Cardiac septum (tissue), 1 donor: Measurements from ENCODE around the gene RAPGEF1. TPM values are rescaled to one million over a fixed set of nuclear protein-coding genes. Genes with fewer than 3 reads are reported as not detected.
A peak's percentile ranks its signal among the peaks of the same experiment; 100 is the strongest.

Experiments used
- DNase-seq: peaks from one replicate; pipeline ENCODE4 v3.0.0-alpha.2; 2020; ENCODE audit warnings: low spot score
- intact Hi-C: fragments of 100-400 bp; cut with DNase I; formaldehyde crosslinking; loops from one replicate; pipeline ENCODE4 v1.14.0; 2022
- total RNA-seq: library from RNA; stranded (reverse); fragmentation: NEBNext Ultra II Directional; extraction: Animal tissue kit (Norgen Biotek cat#: 25700); gene quantifications from one replicate; pipeline ENCODE4 v1.2.1, GENCODE V29; 2021
- donor health status: DM: no; HTN: no; CAD: no.

Gene RAPGEF1
- total RNA-seq, 1 donor from 2014 or later: 115 TPM

DNA sequence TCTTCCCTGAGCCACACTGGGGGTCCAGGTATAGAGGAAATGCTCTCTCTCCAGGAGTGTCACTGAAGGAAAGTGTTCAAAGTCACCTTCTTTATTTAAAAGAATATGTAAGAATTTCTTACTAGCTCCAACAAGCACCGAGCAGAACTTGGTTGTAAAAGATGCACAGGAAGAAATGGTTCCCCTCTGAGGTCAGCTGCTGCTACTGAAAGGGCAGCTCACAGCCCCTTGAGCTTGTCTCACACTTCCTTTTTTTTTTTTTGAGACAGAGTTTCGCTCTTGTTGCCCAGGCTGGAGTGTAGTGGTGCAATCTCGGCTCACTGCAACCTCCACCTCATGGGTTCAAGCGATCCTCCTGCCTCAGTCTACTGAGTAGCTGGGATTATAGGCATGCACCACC lies 117.4 kb downstream of the RAPGEF1 start:
- no peak for DNase-seq
- intact Hi-C loops: no loop called here

DNA sequence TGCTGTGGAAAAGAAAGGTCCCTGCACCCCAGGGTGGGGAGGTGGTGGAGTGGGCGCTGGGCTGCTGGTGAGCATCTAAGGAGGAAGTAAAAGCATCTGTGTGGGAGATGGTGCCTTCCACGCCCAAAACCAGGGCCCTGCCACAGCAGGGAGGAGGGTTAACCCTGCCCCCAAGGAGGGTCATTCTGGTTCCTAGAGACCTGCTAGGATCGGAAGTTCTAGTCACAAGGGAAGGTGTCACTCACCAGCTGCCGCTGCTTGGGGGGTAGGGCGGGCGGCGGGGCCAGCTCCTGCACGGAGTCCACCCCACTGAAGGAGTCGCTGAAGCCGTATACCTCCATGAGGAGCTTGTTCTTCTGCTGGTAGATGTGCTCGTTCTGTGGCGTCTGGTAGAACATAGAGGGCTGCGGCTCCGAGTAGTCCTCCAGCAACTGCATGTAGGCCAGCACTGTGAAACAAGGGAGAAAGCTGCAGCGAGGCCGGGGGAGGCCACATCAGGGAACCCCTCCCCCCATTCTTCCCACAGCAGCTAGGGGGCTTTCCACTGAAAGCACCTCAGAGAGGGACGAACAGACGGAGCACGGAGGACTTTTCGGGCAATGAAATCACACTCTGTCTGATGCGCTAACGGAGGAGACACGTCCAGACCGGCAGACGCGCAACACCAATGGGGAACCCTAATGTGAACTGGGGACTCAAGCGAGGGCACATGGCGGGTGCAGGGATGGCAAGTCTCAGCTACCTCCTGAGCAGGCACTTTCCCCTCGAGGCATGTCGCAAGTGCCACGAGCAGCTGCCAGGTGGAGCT lies 118.1 kb downstream of the RAPGEF1 start:
- intact Hi-C loops: no loop called here

DNA sequence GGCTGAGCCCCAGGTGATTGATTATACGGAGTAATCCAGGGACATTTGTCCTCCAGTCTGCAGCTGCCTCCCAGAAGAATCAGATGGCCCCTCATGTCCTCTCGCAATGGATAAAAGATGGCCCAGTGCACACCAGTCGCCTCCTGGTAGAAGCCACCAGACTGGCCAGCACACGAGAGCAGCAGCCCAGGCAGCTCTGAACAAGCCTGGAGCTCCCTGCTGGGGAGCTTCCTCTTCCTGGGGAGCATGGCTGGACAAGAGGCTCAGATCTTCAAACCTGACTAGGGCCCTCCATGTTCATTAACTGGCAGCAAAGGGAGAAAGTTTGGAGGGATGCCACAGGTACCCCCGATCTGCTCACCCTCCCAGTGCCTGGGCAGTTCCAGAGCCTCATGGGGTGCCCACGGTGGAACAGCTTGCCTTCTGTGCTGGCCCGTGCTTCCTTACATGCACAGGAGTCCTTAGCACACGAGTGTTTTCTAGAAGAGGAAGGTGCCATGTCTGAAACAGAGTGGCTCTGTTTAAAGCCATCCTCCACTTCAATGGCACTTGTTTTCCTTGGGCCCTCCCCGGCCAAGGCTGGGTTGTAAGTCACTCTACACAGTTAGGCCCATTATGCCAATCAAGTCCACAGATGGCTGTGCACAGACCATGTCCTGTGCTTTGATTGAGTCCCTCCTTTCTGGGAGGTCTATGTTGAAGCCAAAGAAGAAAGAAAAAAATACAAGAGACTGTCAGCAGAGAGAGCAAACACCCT lies 118.9 kb downstream of the RAPGEF1 start:
- intact Hi-C loops: no loop called here
- DNase-seq: no peak

More for the DNA sequence above, 118.1 kb downstream of the RAPGEF1 start:
- no peak for DNase-seq

DNA sequence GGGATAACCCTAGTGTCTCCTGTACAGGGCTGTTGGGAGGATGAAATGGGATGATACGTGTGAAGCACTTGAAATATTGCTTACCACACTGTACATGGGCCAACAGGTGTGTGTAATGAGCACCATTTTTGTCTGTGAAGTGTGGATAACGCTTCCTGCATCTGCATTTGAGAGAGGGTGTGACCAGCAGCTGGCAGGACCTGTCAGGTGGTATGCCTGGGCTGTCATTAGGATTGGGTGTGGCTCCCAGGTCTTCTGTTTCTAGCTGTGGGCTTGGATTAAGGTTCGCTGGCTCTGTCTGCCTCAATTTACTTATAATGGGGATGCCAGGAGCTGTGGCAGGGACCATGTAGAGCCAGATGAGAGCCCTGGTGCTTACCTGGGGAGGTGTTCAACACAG lies 120.2 kb downstream of the RAPGEF1 start:
- no peak for DNase-seq
- intact Hi-C loops: loop anchor here (5.0 kb wide), 2 partner anchors 48 to 118 kb away; no protein-coding TSS in a partner anchor

DNA sequence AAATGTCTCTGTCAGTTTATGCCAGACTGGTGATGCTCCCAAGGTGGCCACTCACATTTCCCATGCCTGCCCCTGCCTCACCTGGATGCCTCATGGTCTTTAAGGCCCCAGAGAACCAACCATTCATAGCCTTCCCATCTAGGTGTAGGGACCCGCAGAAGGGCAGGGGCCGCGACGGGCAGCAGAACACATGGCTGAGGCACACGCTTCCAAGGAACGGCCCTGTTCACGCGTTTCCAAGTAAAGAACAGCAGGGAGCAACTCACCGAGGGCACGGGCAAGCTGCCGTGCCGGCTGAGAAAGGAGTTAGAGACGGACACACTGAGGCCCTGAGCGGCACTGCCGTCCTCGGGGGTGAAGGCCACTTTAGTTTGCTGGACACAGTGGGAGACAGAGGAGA lies 121.1 kb downstream of the RAPGEF1 start:
- DNase-seq: no peak

DNA sequence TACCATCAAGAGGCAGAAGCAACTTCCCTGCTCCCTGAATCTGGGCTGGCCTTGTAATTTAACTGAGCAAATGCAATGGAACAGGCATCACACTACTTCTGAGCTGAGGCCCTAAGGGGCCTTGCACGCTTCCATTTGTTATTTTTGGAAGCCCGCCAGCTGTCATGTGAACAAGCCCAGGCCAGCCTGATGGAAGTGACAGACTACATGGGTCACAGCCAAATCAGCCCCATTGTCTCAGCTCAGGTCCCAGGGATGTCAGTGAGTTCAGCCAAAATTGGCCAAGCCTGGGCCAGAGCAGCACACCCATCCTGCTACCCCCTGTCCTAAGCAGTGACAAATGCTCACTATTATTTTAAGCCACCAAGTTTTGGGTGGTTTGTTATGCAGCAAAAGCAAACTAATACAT lies 121.8 kb downstream of the RAPGEF1 start:
- peak; percentile 87 for DNase-seq
- intact Hi-C loops: loop anchor here (5.0 kb wide), 2 partner anchors 49 to 119 kb away; no protein-coding TSS in a partner anchor

More for the DNA sequence above, 121.1 kb downstream of the RAPGEF1 start:
- intact Hi-C loops: loop anchor here (5.0 kb wide), 2 partner anchors 49 to 119 kb away; no protein-coding TSS in a partner anchor

DNA sequence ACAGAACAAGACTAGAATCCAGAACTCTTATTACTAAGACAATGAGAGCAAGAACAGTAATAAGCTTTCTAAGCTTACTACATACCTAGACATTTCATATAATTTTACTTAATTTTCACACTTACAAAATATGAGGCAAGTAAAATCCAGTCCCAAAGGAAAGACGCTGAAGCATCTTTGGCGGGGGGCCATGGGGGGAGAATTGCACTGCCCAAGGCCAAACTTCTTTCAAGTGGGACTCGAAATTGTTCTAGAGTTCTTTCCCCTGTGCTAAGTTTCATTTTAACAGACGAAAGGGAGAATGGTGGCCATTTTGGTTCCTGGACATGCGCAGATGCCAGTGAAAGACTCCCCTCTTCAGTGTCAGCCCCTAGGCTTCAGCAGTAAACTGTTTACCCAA lies 122.3 kb downstream of the RAPGEF1 start:
- no peak for DNase-seq

DNA sequence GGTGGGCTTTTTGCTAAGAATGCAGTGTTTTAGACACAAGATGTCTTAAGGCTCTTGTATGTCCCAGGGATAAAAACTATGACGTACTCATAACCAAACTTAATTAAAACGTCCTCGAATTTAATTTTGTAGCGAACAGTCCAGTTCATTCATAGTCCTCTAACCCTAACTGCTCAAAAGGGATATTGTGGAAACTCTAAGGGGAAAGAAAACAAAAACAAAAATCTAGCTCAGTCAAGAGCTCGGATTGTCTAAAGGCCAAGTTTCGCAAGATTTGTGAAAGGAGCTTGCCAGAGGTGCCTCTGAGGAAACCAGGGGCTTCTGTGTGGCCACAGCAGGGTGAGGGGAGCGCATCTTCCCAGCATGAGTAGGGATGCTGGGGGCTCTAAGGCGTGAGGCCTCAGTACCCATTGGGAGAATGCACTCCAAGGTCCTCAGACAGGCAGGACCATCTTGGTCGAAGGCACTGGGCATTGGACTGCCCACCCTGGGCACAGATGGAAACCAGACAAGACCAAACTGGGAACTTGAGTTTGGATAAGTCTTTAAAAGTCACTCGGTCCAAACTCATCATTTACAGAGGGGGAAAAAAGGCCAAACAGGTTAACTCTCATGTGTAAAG lies 122.8 kb downstream of the RAPGEF1 start:
- no peak for DNase-seq
- intact Hi-C loops: loop anchor here (5.0 kb wide), 2 partner anchors 50 to 120 kb away; no protein-coding TSS in a partner anchor

More for the DNA sequence above, 122.3 kb downstream of the RAPGEF1 start:
- intact Hi-C loops: loop anchor here (5.0 kb wide), 2 partner anchors 50 to 120 kb away; no protein-coding TSS in a partner anchor

DNA sequence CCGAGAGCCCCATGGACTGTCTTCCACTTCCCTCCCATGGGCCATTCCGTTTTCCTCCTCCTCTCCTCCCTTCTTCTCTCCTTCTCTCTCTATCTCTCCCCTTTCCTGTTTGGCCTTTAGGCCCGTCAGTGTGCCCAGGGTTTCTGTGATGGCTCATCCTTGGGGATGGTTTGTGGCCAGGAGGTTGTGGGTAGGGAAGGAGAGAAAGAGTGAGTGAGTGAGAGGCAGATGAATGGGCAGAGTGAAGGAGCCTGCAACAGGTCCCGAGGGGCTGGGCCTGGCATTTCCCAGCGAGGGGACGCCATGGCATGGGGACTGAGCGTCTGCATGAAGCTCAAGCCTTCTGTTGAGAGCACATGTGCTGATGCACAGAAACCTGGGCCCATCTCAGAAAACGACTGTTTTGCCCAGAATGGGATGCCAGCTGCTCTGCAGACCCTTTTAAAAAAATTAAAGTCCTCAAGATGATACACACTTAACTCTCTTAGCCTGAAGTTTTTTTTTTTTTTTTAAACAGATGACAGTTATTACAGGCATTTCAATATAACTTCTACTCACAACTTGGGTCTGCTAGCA lies 125.4 kb downstream of the RAPGEF1 start:
- intact Hi-C loops: no loop called here
- no peak for DNase-seq

DNA sequence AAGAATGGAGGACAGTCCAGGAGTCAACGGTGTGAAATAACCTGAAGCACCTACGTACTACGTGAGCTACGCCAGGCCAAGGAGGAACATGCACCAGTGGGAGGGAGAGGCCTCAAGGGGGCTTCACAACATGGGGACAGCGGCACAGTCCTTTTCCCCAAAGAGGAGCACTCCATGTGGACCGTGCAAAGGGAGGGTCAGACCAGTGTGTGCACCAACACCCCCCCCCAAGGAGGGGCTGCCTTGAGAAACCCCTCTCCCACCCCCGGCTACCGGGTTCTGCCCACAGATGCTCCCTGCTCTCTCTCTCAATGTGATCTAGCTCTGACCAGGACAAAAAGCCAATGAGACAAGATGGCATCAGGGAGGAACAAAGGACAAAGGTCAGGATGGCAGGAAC lies 126.0 kb downstream of the RAPGEF1 start:
- no peak for DNase-seq
- intact Hi-C loops: no loop called here

DNA sequence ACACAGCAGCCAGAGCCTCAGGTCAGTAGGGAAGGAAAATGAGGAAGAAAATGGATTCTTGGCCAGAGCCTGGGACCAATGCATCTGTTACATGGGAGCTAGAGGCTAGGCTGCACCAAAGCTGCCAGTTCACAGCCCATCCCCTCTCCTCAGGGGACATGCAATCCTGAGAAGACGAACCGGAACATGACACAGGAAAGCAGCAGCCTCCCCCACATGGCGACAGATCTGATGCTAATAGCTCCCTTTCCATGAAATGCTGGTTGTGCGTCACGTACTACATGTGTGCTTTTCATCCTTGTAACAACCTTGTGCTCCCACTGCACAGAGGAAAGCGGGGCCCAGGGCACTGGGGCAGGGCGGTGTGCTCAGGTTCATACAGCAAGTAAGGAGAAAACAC lies 127.0 kb downstream of the RAPGEF1 start:
- intact Hi-C loops: no loop called here
- no peak for DNase-seq

DNA sequence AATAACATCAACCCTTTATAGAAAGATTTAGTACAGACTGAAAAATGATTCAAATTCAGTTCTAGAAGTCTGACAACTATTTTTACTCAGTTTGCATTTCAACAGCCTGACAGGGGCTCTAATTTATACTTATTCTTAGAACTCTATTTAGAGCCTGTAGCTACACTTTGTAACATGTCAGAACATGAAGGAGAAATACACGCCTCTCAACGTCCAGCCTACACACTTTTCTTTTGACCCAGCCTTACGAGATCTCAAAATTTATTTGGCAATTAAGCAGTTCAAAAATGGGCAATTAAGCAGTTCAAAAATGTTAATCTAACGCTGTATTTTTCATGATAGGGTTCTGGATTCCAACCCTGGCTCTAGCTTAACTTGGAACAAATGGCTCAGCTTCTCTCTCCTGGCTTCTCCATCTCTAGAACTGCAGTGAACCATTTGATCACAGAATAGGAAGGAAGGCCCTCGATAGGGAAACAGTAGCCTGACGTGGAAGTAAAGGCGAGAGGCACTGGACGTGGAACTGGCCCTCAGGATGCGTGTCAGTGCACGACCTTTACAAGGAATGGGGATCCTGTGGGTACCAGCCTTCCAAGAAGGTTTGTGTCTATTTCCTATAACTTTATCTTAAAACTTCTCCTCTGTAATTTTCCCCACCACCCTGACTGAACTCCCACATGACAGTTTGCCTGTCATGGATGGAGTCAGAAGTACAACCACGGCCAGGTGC lies 128.1 kb downstream of the RAPGEF1 start:
- intact Hi-C loops: no loop called here
- no peak for DNase-seq

DNA sequence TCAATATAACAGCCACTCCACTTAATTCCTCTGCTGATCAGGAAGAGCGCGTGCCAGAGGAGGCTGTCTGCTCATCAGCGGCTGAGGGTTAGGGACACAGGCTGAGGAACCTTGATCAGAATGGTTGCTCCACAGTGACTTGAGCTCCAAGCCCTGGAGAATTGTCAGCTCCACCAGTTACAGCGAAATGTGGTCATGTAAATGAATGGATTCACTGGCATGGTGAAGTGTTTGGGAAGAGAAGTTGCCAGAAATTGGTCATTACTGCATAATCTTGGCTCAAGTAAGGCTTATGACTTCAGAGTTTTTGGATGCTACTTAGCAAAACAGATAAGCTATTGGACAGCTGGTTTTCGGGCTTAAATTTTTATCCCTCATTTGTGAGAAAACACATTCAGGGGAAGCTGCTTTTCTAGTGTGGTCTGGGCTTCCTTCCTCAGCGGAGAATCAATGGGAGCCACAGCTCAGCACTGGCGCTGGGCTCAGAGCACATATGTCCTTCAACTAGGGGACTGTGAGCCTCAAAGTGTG lies 129.6 kb downstream of the RAPGEF1 start:
- intact Hi-C loops: no loop called here
- DNase-seq: no peak

DNA sequence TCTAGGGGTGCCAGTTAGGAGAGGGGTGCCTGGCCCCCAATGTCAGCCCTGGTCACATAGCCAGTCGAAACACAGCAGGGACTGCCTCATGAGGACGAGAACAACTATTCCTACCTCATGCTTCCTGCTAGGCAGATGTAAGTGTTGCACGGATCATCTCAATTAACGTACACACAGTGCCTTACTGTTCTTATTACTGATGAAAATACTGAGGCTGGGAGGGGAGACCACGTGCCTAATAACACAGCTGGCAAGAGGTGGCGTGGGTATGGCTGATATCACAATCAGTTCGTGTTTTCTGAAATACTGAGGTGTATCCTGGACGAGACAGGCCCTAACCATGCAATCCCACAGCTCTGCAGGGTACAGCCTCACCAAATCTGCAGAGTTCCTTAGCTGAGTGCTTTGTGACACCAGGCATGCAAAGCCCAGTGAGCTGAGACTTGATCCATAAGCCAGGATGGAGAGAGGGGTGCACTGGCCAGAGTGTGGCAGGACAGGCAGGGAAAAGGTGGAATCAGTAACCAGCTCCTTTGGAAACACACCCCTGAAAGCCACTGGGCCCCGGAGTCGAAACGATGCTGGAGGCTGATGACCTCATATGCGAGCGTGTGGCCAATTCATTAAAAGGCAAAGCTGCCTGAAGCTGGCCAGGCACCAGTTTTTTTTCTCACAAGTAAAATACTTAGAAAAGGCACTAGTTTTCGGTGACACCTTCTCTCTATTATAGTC lies 130.6 kb downstream of the RAPGEF1 start:
- intact Hi-C loops: loop anchor here (5.0 kb wide), 1 partner anchor 68 kb away; no protein-coding TSS in a partner anchor
- no peak for DNase-seq

DNA sequence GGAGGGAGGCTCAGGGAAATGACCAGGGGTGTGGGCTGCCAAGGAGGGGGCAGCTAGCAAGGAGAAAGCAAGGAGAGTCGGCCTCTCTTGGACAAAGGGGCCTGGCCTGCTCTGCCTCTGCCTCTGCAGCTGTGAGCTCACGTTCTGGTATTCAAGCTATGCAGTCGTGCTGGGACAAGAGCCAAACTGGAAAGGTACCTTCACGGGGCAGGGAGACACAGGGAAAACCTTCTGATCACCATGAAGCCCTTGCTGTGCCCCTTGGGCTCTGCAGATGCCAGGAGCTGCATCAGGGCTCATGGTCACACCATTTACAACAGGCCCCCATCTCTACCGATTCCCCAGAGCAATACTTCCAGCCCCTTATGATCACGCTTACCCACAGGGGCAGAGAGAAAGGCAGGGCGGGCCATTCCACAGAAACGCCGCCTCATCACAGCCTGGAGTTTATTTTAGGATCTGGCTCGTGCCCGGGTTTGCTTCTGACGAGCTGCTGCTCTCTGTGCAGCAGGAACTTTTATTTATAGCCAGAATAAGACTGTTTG lies 131.3 kb downstream of the RAPGEF1 start:
- intact Hi-C loops: loop anchor here (5.0 kb wide), 1 partner anchor 69 kb away; no protein-coding TSS in a partner anchor
- no peak for DNase-seq

DNA sequence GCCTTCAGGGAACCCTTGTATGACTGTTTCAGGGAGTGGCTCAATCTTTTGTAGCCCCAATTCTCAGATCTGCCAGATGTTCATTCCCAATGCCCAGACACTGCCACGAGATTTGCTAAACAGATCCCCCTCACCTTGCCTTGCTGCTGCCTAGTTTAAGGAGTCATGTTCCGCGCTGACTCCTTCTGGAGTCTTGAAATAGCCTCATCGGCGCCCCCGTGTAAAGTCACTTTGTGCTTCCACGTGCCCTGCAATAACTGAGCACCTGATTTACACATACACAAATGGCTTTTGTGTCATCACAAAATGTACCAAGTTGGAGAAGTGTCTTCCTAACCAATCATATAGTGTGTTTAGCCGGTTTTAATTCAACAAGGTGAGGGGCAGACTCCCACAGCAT lies 132.3 kb downstream of the RAPGEF1 start:
- intact Hi-C loops: loop anchor here (5.0 kb wide), 1 partner anchor 70 kb away; no protein-coding TSS in a partner anchor
- no peak for DNase-seq

DNA sequence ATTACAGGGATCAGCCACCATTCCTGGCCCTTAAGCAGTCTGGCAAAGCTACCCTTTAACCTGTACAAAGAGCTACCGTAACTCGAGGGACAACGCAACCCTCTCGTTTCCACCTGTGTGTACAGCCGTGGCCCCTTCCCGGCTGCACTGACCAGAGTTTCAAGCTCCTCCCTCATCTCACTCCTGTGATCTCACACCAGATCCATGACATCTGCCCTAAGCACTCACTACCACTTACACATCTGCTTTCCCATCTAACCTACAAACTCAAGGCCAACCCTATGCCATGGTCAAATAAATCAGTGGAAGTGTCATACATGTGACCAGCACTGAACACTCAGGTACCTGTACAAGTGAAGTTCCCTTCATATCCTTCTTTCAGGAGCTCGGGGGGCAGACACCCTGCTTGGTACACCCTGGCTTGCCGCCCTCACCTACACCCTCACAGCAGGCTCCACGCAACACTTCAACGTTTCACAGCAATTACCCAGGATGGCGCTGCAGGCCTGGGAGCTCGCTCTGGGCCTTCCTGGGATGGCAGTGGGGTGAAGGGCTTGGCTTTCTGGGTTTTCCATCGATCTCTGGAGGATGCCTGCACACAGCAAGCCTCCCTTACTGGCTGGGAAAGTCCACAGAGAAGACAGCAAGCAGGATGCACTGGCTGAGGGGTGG lies 132.8 kb downstream of the RAPGEF1 start:
- DNase-seq: no peak
- intact Hi-C loops: loop anchor here (5.0 kb wide), 1 partner anchor 70 kb away; no protein-coding TSS in a partner anchor
